Measurements from ENCODE around the gene ZC3H18.

DNA sequence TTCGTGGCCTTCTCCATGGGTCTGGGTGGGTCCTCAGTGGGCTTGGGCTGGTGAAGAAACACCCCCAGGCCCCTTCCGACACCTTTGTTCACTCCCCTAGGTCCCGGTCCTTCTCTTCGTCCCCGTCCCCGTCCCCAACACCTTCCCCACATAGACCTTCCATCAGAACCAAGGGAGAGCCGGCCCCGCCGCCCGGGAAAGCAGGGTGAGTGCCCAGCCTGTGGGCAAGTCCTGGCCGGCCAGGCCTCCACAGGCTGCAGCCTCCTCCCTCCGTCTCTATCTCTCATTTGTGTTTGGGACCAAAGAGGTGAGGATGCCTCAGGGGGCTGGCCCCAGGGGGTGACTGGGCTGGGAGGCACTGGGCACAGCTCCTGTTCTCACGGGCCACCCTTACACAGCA is 53.7 kb downstream of the ZC3H18 start:
- TF ChIP-seq POLR2AphosphoS5 (IDR thresholded peaks at IDR 0.05) = no peak
- TF ChIP-seq, protein P1, sequence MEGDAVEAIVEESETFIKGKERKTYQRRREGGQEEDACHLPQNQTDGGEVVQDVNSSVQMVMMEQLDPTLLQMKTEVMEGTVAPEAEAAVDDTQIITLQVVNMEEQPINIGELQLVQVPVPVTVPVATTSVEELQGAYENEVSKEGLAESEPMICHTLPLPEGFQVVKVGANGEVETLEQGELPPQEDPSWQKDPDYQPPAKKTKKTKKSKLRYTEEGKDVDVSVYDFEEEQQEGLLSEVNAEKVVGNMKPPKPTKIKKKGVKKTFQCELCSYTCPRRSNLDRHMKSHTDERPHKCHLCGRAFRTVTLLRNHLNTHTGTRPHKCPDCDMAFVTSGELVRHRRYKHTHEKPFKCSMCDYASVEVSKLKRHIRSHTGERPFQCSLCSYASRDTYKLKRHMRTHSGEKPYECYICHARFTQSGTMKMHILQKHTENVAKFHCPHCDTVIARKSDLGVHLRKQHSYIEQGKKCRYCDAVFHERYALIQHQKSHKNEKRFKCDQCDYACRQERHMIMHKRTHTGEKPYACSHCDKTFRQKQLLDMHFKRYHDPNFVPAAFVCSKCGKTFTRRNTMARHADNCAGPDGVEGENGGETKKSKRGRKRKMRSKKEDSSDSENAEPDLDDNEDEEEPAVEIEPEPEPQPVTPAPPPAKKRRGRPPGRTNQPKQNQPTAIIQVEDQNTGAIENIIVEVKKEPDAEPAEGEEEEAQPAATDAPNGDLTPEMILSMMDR (IDR thresholded peaks at IDR 0.05) = no peak
- TF ChIP-seq POLR2A (IDR thresholded peaks at IDR 0.05) = no peak
- no peak for TF ChIP-seq EP300 (IDR thresholded peaks at IDR 0.05)

All from stomach (tissue), 4 donors.